Chondrocyte (in vitro differentiated cells): ENCODE measurements around the gene BDKRB1. TPM values are rescaled to one million over a fixed set of nuclear protein-coding genes. Genes with fewer than 3 reads are reported as not detected.
"Not testable (repeated sequence)": the region's sequence is repeated elsewhere in the genome, so short reads cannot be mapped to it uniquely, and the experiment has no call there.

Experiments
- DNase-seq: peaks from one replicate; pipeline ENCODE4 v3.0.0; 2021; ENCODE audit warnings: mixed read lengths, low spot score
- H3K27ac Mint-ChIP-seq: one replicate; pipeline ENCODE4 v1.8.0; 2021; ENCODE audit warnings: mild to moderate bottlenecking, moderate library complexity, mixed read lengths; ENCODE audit not compliant: unreplicated experiment
- H3K27me3 Mint-ChIP-seq: 2 replicates; pipeline ENCODE4 v1.8.0; 2021; ENCODE audit warnings: low read depth, mixed read lengths
- H3K36me3 Mint-ChIP-seq: 2 replicates; pipeline ENCODE4 v1.8.0; 2021; ENCODE audit warnings: low read depth, mixed read lengths
- H3K4me1 Mint-ChIP-seq: 2 replicates; pipeline ENCODE4 v1.8.0; 2021; ENCODE audit warnings: low read depth, mild to moderate bottlenecking, mixed read lengths
- H3K4me3 Mint-ChIP-seq: one replicate; pipeline ENCODE4 v1.8.0; 2021; ENCODE audit warnings: mild to moderate bottlenecking, moderate library complexity, mixed read lengths; ENCODE audit not compliant: unreplicated experiment
- H3K9me3 Mint-ChIP-seq: 2 replicates; pipeline ENCODE4 v1.8.0; 2021; ENCODE audit warnings: low read depth, mixed read lengths
- total RNA-seq: library from RNA; stranded (reverse); gene quantifications from 3 replicates; pipeline ENCODE4 v1.2.1, GENCODE V29; 2021
- TF ChIP-seq, protein P1 (sequence below): fragments of 200-600 bp; sonication (generic); IDR thresholded peaks from 2 replicates; pipeline ENCODE4 v1.5.0; 2021; ENCODE audit warnings: antibody characterized with exemption, mild to moderate bottlenecking, moderate library complexity

BDKRB1 gene
- total RNA-seq, 1 donor from 2014 or later: not detected

DNA sequence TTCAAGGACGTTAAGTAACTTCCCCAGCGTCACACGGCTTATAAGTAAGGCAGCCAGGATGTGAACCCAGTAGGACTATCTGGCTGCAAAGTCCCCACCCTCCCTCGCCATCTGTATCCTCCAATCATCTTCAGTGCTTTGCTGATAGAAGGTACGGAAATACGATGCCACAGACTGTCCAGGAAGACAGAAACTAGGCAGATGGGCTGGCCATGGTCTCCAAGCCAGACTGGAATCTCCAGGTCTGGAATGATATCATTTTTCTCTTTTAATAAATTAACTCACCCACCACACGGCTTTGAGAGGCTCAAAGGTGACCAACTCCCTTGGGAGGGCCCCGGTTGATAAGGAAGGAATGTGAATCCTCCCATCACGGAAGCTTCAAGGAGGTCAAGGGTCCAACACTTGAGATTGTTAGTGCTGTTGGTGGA lies 16.3 kb upstream of the BDKRB1 start:
- H3K27ac Mint-ChIP-seq: no peak overlapping the region
- no peak for DNase-seq
- H3K4me1 Mint-ChIP-seq: no peaks in the 10 kb centered on the region
- H3K9me3 Mint-ChIP-seq: no peaks in the 10 kb centered on the region
- TF ChIP-seq, protein P1, sequence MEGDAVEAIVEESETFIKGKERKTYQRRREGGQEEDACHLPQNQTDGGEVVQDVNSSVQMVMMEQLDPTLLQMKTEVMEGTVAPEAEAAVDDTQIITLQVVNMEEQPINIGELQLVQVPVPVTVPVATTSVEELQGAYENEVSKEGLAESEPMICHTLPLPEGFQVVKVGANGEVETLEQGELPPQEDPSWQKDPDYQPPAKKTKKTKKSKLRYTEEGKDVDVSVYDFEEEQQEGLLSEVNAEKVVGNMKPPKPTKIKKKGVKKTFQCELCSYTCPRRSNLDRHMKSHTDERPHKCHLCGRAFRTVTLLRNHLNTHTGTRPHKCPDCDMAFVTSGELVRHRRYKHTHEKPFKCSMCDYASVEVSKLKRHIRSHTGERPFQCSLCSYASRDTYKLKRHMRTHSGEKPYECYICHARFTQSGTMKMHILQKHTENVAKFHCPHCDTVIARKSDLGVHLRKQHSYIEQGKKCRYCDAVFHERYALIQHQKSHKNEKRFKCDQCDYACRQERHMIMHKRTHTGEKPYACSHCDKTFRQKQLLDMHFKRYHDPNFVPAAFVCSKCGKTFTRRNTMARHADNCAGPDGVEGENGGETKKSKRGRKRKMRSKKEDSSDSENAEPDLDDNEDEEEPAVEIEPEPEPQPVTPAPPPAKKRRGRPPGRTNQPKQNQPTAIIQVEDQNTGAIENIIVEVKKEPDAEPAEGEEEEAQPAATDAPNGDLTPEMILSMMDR: no peak
- peaks cover 7% of the 10 kb centered on the region for H3K27me3 Mint-ChIP-seq
- no peaks in the 10 kb centered on the region for H3K36me3 Mint-ChIP-seq
- H3K4me3 Mint-ChIP-seq: no peak overlapping the region

DNA sequence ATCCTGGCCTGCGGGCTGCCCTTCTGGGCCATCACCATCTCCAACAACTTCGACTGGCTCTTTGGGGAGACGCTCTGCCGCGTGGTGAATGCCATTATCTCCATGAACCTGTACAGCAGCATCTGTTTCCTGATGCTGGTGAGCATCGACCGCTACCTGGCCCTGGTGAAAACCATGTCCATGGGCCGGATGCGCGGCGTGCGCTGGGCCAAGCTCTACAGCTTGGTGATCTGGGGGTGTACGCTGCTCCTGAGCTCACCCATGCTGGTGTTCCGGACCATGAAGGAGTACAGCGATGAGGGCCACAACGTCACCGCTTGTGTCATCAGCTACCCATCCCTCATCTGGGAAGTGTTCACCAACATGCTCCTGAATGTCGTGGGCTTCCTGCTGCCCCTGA lies 15.4 kb upstream of the BDKRB1 start:
- Mint-ChIP-seq H3K36me3 (no peaks in the 10 kb centered on the region), H3K27ac (no peak overlapping the region), H3K9me3 (no peaks in the 10 kb centered on the region), H3K27me3 (peaks cover 6% of the 10 kb centered on the region), H3K4me3 (no peak overlapping the region), H3K4me1 (no peaks in the 10 kb centered on the region)
- TF ChIP-seq, protein P1: no peak
- no peak for DNase-seq

DNA sequence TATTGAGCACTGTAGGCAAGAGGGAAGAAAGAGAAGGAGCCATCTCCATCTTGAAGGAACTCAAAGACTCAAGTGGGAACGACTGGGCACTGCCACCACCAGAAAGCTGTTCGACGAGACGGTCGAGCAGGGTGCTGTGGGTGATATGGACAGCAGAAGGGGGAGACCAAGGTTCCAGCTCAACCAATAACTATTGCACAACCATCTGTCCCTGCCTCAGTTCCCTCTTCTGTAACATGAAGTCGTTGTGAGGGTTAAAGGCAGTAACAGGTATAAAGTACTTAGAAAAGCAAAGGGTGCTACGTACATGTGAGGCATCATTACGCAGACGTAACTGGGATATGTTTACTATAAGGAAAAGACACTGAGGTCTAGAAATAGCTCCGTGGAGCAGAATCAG lies 13.9 kb upstream of the BDKRB1 start:
- Mint-ChIP-seq H3K27ac (no peak overlapping the region), H3K36me3 (no peaks in the 10 kb centered on the region), H3K4me1 (peaks cover 9% of the 10 kb centered on the region), H3K4me3 (no peak overlapping the region), H3K27me3 (peaks cover 6% of the 10 kb centered on the region), H3K9me3 (no peaks in the 10 kb centered on the region)
- TF ChIP-seq, protein P1: no peak
- no peak for DNase-seq

DNA sequence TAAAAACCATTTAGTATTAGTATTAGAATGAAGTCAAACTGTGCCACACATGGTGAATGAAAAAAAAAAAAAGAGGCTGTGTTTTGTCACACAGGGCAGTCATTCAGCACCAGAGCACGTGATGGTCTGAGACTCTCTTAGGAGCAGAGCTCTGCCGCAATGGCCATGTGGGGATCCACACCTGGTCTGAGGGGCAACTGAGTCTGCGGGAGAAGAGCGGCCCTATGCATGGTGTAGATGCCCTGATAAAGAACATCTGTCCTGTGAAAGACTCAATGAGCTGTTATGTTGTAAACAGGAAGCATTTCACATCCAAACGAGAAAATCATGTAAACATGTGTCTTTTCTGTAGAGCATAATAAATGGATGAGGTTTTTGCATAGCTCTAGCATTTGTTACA lies 12.2 kb upstream of the BDKRB1 start:
- no peak for DNase-seq
- no peak overlapping the region for H3K4me3 Mint-ChIP-seq
- H3K27ac Mint-ChIP-seq: no peak overlapping the region
- TF ChIP-seq, protein P1: no peak
- peaks cover 9% of the 10 kb centered on the region for H3K4me1 Mint-ChIP-seq
- H3K27me3 Mint-ChIP-seq: peaks cover 6% of the 10 kb centered on the region
- no peaks in the 10 kb centered on the region for H3K9me3 Mint-ChIP-seq
- no peaks in the 10 kb centered on the region for H3K36me3 Mint-ChIP-seq

DNA sequence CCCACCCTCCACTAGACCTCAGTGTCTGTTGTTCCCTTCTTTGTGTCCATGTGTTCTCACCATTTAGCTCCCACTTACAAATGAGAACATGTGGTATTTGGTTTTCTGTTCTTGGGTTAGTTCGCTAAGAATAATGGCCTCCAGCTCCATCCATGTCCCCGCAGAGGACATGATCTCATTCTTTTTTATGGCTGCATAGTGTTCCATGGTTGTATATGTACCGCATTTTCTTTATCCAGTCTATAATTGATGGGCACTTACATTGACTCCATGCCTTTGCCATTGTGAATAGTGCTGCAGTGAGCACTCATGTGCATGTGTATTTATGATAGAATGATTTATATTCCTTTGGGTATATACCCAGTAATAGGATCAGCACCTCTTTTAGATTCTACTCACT lies 10.9 kb upstream of the BDKRB1 start:
- not testable (repeated sequence) for H3K9me3 Mint-ChIP-seq, H3K27me3 Mint-ChIP-seq, H3K36me3 Mint-ChIP-seq, H3K27ac Mint-ChIP-seq, H3K4me3 Mint-ChIP-seq, H3K4me1 Mint-ChIP-seq, DNase-seq

DNA sequence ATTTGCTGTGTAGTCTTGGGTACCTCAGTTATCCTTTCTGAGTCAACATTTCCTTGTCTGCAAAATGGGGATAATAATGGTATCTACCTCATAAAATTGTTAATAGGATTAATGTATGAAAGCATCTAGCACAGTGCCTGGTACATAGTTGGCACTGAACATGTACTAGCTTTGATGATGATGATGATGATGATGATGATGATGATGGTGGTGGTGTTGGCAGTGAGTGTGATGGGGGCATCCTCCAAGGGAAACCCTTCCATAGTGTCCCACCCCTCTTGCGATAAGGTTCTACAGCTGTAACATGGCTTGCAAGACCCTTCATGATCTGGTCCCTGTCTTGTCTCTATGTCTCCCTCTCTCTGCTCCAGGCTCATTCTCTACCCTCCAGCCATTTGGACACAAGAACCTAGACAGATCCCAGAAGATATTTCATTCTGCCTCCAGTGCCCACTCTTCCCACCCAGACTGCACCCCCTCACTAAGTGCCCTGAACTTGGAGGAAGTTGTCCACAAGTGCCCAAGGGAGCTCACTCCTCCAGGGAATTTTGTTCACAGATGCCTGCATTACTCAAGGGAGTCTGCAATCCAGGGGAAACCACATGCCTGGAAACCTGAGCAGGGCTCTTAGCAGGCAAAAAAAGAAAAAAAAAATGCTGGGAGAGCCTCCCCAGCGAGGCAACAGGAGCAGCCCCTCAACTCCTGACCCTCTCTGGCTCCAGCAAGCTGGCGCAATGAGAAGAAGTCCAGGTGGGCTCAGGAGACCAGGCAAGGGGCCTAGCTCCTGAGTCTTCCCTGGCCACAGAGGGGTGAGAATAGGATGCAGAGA lies 10.1 kb upstream of the BDKRB1 start:
- TF ChIP-seq, protein P1: no peak
- Mint-ChIP-seq H3K4me3 (no peak overlapping the region), H3K4me1 (peaks cover 9% of the 10 kb centered on the region), H3K27me3 (peaks cover 6% of the 10 kb centered on the region), H3K27ac (peak overlapping the region; percentile 6), H3K9me3 (no peaks in the 10 kb centered on the region), H3K36me3 (no peaks in the 10 kb centered on the region)
- peak; percentile 24 for DNase-seq
